AG04449 (cell line): ENCODE measurements around the gene PRKAR1B.
"Not testable (repeated sequence)": the region's sequence is repeated elsewhere in the genome, so short reads cannot be mapped to it uniquely, and the experiment has no call there.

Experiments
- CTCF ChIA-PET: fragments of 350-600 bp; formaldehyde crosslinking; extraction: SDS; loops from one replicate; lab custom pipeline; 2021; ENCODE audit warnings: antibody characterized with exemption; lab: Yijun Ruan, JAX
- POLR2A ChIA-PET: fragments of 400-600, 350-600 bp; formaldehyde crosslinking; extraction: SDS; loops from one replicate; lab custom pipeline; 2020; ENCODE audit warnings: antibody characterized with exemption, inconsistent platforms; lab: Yijun Ruan, JAX
- DNase-seq: peaks from one replicate; pipeline ENCODE4 v3.0.0-alpha.2; 2010; ENCODE audit warnings: low read depth, low spot score
- H3K4me3 ChIP-seq: 2 replicates; pipeline ENCODE4 v1.5.1; 2011; ENCODE audit warnings: low read depth, mild to moderate bottlenecking, control low read depth, low read length
- CTCF ChIP-seq: IDR thresholded peaks from one replicate; pipeline ENCODE4 v1.5.1; 2011; ENCODE audit warnings: mild to moderate bottlenecking, moderate library complexity, low read length, control low read depth, inconsistent platforms; ENCODE audit not compliant: insufficient read depth; ENCODE audit errors: missing control alignments

PRKAR1B gene

GRCh38 chr7:744854-745430 is 17.9 kb upstream of the PRKAR1B start:
- H3K4me3 ChIP-seq = no peak overlapping the region
- CTCF ChIA-PET = no interaction called here
- POLR2A ChIA-PET = no interaction called here
- TF ChIP-seq CTCF = no peak
- no peak for DNase-seq

GRCh38 chr7:744128-744520 is 17.0 kb upstream of the PRKAR1B start:
- POLR2A ChIA-PET, DNase-seq, H3K4me3 ChIP-seq, CTCF ChIA-PET: not testable (repeated sequence)

- CTCF ChIA-PET = interaction anchor here (1.5 kb wide), 1 partner anchor 12 kb away, joined by 4 read pairs; no protein-coding TSS in a partner anchor
- POLR2A ChIA-PET, H3K4me3 ChIP-seq, DNase-seq: not testable (repeated sequence)
Measured at GRCh38 chr7:743341-744127, 16.5 kb upstream of the PRKAR1B start.

- H3K4me3 ChIP-seq = no peak overlapping the region
- POLR2A ChIA-PET = no interaction called here
- DNase-seq = no peak
- no peak for TF ChIP-seq CTCF
- CTCF ChIA-PET = interaction anchor here (1.5 kb wide), 1 partner anchor 12 kb away, joined by 4 read pairs; no protein-coding TSS in a partner anchor
Measured at GRCh38 chr7:742791-743190, 15.7 kb upstream of the PRKAR1B start.

GRCh38 chr7:741850-742249 is 14.8 kb upstream of the PRKAR1B start:
- ChIA-PET POLR2A (no interaction called here), CTCF (interaction anchor here (0.9 kb wide), 1 partner anchor 33 kb away, joined by 3 read pairs; no protein-coding TSS in a partner anchor)
- no peak overlapping the region for H3K4me3 ChIP-seq
- no peak for TF ChIP-seq CTCF
- DNase-seq = no peak

- DNase-seq = no peak
- no peak overlapping the region for H3K4me3 ChIP-seq
- TF ChIP-seq CTCF = no peak
- CTCF ChIA-PET = interaction anchor here (0.9 kb wide), 1 partner anchor 34 kb away, joined by 3 read pairs; no protein-coding TSS in a partner anchor
- POLR2A ChIA-PET = no interaction called here
Measured at GRCh38 chr7:741191-741671, 14.2 kb upstream of the PRKAR1B start.
